Neural crest cell (in vitro differentiated cells): ENCODE data around the gene WDR45B. TPM values are rescaled to one million over a fixed set of nuclear protein-coding genes. Genes with fewer than 3 reads are reported as not detected.

Experiments used
- DNase-seq: peaks from one replicate; pipeline ENCODE4 v3.0.0; 2021; ENCODE audit warnings: low read depth, mixed read lengths, low spot score
- H3K27ac Mint-ChIP-seq: one replicate; pipeline ENCODE4 v1.8.0; 2021; ENCODE audit warnings: mild to moderate bottlenecking, mixed read lengths; ENCODE audit not compliant: unreplicated experiment
- H3K27me3 Mint-ChIP-seq: 2 replicates; pipeline ENCODE4 v1.8.0; 2021; ENCODE audit warnings: low read depth, mild to moderate bottlenecking, mixed read lengths
- H3K36me3 Mint-ChIP-seq: 2 replicates; pipeline ENCODE4 v1.8.0; 2021; ENCODE audit warnings: low read depth, mild to moderate bottlenecking, mixed read lengths
- H3K4me1 Mint-ChIP-seq: 2 replicates; pipeline ENCODE4 v1.8.0; 2021; ENCODE audit warnings: mixed read lengths
- H3K4me3 Mint-ChIP-seq: one replicate; pipeline ENCODE4 v1.8.0; 2021; ENCODE audit warnings: mild to moderate bottlenecking, mixed read lengths
- H3K9me3 Mint-ChIP-seq: 2 replicates; pipeline ENCODE4 v1.8.0; 2021; ENCODE audit warnings: mixed read lengths
- total RNA-seq: library from RNA; stranded (reverse); gene quantifications from 2 replicates; pipeline ENCODE4 v1.2.1, GENCODE V29; 2021
- TF ChIP-seq, protein P1 (sequence below): fragments of 200-600 bp; sonication (generic); conservative IDR thresholded peaks from 2 replicates; pipeline ENCODE4 v1.5.0; 2021; ENCODE audit warnings: antibody characterized with exemption, mild to moderate bottlenecking

The WDR45B gene
- total RNA-seq, 1 donor from 2014 or later: 57.1 TPM

DNA sequence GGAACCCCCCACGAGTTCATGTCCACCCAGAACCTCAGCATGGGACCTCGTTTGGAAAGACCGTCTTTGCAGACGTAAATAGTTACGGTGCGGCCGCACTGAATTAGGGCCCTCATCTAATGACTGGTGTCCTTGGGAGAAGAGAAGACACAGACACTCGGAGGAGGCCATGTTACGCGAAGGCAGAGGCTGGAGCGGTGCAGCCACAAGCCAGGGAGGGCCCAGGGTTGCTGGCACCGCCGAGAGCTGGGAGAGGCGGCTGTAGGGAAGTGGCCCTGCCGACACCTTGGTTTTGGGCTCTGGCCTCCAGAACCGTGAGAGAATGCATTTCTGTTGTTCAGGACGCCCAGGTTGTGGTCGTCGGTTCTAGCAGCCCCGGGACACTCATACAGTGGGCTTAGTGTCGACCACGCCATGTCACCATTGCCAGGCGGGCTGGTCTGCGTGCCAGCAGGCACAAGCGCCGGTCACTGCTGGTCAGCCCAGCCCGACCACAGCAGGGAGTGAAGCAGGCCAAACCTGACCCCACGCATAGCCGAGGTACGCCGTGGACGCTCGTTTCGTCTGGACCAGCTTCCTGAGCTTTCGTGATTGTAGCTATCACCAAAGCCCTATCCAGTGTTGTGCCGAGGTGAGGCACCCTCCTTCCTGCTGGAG, 10.7 kb upstream of the WDR45B start:
- Mint-ChIP-seq H3K4me3 (no peak overlapping the region), H3K9me3 (no peaks in the 10 kb centered on the region), H3K27ac (no peak overlapping the region), H3K4me1 (no peaks in the 10 kb centered on the region), H3K36me3 (peaks cover 3% of the 10 kb centered on the region), H3K27me3 (no peaks in the 10 kb centered on the region)
- TF ChIP-seq, protein P1, sequence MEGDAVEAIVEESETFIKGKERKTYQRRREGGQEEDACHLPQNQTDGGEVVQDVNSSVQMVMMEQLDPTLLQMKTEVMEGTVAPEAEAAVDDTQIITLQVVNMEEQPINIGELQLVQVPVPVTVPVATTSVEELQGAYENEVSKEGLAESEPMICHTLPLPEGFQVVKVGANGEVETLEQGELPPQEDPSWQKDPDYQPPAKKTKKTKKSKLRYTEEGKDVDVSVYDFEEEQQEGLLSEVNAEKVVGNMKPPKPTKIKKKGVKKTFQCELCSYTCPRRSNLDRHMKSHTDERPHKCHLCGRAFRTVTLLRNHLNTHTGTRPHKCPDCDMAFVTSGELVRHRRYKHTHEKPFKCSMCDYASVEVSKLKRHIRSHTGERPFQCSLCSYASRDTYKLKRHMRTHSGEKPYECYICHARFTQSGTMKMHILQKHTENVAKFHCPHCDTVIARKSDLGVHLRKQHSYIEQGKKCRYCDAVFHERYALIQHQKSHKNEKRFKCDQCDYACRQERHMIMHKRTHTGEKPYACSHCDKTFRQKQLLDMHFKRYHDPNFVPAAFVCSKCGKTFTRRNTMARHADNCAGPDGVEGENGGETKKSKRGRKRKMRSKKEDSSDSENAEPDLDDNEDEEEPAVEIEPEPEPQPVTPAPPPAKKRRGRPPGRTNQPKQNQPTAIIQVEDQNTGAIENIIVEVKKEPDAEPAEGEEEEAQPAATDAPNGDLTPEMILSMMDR: no peak
- no peak for DNase-seq

DNA sequence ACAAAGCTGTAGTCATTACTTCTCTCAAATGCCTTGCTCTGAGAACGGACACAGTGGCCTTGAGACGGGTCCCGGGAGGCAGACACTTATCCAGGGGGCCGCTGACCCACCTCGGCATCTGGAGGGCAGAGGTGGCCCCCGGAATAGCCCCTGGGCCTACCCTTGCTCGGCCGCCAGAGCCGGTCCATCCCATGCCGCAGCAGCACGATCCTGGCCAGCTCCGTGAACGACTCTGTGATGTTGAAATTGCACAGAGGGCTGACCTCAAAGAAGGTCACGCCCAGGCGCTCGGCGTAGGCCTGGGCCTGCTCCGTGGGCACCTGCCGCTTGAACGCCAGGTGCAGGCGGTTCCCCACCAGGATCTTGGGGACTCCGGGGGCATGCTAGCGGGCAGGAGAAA, 10.1 kb upstream of the WDR45B start:
- Mint-ChIP-seq H3K36me3 (peaks cover 3% of the 10 kb centered on the region), H3K27ac (no peak overlapping the region), H3K4me3 (no peak overlapping the region), H3K27me3 (no peaks in the 10 kb centered on the region), H3K9me3 (no peaks in the 10 kb centered on the region), H3K4me1 (no peaks in the 10 kb centered on the region)
- TF ChIP-seq, protein P1: no peak
- no peak for DNase-seq

DNA sequence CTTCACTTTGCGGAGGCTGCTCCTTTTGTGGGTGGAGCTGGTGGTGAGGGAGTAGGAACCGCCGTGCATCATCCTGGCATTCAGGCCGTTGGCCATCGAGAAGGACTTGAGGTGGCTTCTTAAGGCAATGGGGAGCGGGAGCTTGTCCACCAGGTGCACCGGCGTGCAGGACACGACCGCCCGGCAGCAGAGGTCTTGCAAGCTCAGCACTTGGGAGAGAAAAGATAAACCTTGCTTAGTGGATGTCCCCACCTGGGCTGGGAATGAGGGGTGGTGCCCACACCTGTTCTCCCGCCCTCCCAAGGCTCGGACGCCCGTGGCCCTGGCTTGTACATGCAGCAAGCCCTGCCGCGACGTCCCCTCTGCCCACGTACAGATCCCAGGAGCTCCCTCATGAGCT, 9.7 kb upstream of the WDR45B start:
- no peaks in the 10 kb centered on the region for H3K27me3 Mint-ChIP-seq
- TF ChIP-seq, protein P1: no peak
- H3K27ac Mint-ChIP-seq: no peak overlapping the region
- peaks cover 3% of the 10 kb centered on the region for H3K36me3 Mint-ChIP-seq
- H3K4me1 Mint-ChIP-seq: no peaks in the 10 kb centered on the region
- no peaks in the 10 kb centered on the region for H3K9me3 Mint-ChIP-seq
- DNase-seq: no peak
- H3K4me3 Mint-ChIP-seq: no peak overlapping the region

DNA sequence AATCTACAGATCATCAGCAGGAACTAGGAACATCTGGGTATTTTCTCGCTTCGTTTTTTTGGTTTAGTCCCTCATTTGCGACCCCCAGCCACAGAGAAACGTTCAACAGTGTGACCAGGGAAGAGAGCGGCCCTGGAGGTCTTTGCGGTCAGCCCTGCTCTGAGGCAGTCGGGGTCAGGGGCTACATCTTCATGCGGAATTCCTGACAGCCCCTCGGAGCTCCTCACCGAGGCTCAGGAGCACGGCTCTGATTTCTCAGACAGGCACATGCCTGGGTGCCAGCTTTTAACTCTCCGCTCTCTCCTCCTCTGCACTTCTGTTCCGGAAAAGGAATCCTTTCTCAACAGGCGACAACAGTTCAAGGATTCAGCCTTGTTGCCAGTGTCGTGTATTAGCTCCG, 8.0 kb upstream of the WDR45B start:
- H3K4me3 Mint-ChIP-seq: no peak overlapping the region
- H3K27me3 Mint-ChIP-seq: no peaks in the 10 kb centered on the region
- TF ChIP-seq, protein P1: no peak
- peaks cover 3% of the 10 kb centered on the region for H3K36me3 Mint-ChIP-seq
- DNase-seq: no peak
- no peaks in the 10 kb centered on the region for H3K4me1 Mint-ChIP-seq
- no peak overlapping the region for H3K27ac Mint-ChIP-seq
- H3K9me3 Mint-ChIP-seq: no peaks in the 10 kb centered on the region

DNA sequence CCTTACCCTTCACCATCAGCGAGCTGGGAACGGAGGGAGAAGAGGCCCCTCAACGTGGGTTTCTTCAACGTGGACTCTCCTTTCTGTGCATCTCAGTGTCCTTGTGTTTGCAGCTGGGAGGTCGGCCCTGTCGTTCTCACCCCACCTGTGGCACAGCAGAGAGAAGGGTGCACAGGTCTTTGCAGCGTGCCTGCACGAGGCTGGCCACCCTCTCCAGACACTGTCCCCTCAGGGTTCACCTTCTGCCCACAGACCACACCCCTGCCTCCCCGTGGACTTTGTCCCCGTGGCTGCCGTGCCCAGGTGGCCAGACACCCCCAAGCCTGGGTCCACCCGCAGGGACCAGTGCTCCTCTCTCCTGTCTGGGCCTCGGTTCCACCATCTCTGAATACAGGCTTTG, 7.3 kb upstream of the WDR45B start:
- Mint-ChIP-seq H3K36me3 (peaks cover 3% of the 10 kb centered on the region), H3K9me3 (no peaks in the 10 kb centered on the region), H3K27ac (no peak overlapping the region), H3K4me1 (no peaks in the 10 kb centered on the region), H3K4me3 (no peak overlapping the region), H3K27me3 (no peaks in the 10 kb centered on the region)
- no peak for DNase-seq
- TF ChIP-seq, protein P1: no peak
